AG04450 (cell line): Measurements from ENCODE around the gene GRK5. TPM values are rescaled to one million over a fixed set of nuclear protein-coding genes. Genes with fewer than 3 reads are reported as not detected.

Source experiments
- CTCF ChIA-PET: fragments of 300-600, 350-600 bp; formaldehyde crosslinking; extraction: SDS; loops from one replicate; lab custom pipeline; 2022; ENCODE audit warnings: antibody characterized with exemption, inconsistent platforms; lab: Charles Lee
- POLR2A ChIA-PET: fragments of 350-600 bp; formaldehyde crosslinking; extraction: SDS; loops from one replicate; lab custom pipeline; 2021; ENCODE audit warnings: antibody characterized with exemption, inconsistent platforms; lab: Yijun Ruan, JAX
- DNase-seq: peaks from one replicate; pipeline ENCODE4 v3.0.0-alpha.2; 2011; ENCODE audit warnings: low read depth, low spot score
- H3K27ac ChIP-seq: one replicate; pipeline ENCODE4 v1.5.1; 2012; ENCODE audit warnings: low read depth, low read length, control low read depth
- H3K27me3 ChIP-seq: one replicate; pipeline ENCODE4 v1.6.0; 2012; ENCODE audit warnings: low read length; ENCODE audit not compliant: control insufficient read depth, insufficient read depth
- H3K4me3 ChIP-seq: 2 replicates; pipeline ENCODE4 v1.5.1; 2011; ENCODE audit warnings: mild to moderate bottlenecking, low read depth, low read length, control low read depth
- H3K9me3 ChIP-seq: 2 replicates; pipeline ENCODE4 v1.5.1; 2012; ENCODE audit warnings: low read length; ENCODE audit not compliant: control insufficient read depth, insufficient read depth
- polyA plus RNA-seq: library from polyadenylated mRNA; depleted of rRNA; stranded (reverse); fragments of >200 nt; gene quantifications from 2 replicates; pipeline ENCODE4 v1.2.3, GENCODE V29; 2011
- TF ChIP-seq, protein P1 (sequence below): IDR thresholded peaks from 2 replicates; pipeline ENCODE4 v1.5.1; 2011; ENCODE audit warnings: low read depth, low read length, control low read depth, inconsistent platforms

The GRK5 gene
- polyA plus RNA-seq, 1 experiment = 27.6 TPM

DNA sequence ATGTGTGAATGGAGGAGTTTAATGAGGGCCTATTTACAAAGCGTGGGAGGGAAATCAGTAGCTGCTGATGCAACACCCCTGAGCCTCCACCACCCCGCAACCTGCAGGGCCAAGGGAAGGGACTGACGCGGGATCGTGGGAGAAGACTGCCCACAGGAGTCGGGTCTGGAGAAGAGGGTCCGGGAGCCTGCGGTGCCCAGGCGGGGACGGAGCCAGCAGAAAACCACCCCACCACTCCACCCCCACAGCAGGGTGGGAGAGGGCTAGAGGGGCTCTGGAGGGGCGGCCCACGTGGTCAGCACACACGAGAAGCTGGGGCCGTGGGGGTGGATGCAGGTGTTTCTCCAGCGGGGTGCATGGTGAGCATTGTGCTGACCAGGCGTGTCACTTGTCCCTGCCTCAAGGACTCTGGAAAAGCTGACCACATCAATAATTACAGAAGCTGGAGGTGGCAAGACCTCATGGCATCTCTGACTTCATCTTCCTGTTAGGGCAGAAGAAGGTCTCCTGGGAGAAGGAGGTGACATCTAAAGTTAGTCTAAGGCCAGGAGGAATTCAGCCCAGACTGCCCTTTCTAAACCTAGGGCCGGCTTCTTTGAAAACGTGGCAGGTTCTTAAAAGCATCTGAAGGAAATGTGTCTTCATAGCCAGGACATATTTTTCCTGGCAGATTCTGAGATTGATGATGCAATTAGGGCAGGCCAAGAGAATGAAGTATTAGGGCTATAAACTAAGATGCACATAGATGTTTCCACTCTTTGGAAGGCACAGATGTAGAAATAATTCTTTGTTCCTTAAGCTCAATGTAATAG is 184.3 kb downstream of the GRK5 start:
- CTCF ChIA-PET = interaction anchor here (1.5 kb wide), 1 partner anchor 192 kb away, joined by 4 read pairs; no protein-coding TSS in a partner anchor
- DNase-seq = no peak
- POLR2A ChIA-PET = interaction anchor here (1.2 to 1.7 kb wide), 2 partner anchors 10 to 22 kb away, joined by 3 to 4 read pairs; no protein-coding TSS in a partner anchor
- Histone ChIP-seq H3K27ac (no peak overlapping the region), H3K4me3 (no peak overlapping the region), H3K9me3 (no peaks in the 10 kb centered on the region; the same call in 1 of the 2 replicates), H3K27me3 (no peaks in the 10 kb centered on the region)
- TF ChIP-seq, protein P1, sequence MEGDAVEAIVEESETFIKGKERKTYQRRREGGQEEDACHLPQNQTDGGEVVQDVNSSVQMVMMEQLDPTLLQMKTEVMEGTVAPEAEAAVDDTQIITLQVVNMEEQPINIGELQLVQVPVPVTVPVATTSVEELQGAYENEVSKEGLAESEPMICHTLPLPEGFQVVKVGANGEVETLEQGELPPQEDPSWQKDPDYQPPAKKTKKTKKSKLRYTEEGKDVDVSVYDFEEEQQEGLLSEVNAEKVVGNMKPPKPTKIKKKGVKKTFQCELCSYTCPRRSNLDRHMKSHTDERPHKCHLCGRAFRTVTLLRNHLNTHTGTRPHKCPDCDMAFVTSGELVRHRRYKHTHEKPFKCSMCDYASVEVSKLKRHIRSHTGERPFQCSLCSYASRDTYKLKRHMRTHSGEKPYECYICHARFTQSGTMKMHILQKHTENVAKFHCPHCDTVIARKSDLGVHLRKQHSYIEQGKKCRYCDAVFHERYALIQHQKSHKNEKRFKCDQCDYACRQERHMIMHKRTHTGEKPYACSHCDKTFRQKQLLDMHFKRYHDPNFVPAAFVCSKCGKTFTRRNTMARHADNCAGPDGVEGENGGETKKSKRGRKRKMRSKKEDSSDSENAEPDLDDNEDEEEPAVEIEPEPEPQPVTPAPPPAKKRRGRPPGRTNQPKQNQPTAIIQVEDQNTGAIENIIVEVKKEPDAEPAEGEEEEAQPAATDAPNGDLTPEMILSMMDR = no peak

DNA sequence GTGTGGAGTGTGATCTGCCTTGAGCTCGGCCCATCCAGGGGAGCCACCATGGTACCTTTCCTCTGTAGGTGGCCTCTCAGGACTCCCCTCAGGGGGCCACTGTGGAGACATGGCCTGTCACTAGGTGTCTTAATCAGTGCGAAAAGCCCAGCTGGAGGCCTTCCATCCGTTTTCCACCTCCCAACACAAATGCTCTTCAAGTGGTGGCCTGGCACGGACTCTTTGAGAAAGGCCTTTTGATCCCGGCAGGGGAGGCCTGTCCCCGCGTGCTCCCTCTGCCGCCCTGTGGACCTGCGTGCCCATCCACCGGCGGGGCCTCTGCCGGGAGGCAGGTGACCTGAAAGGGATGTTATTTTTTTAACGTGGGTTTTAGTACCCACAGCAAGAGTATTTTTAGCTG is 185.6 kb downstream of the GRK5 start:
- TF ChIP-seq, protein P1 = no peak
- H3K4me3 ChIP-seq = no peak overlapping the region
- no peak overlapping the region for H3K27ac ChIP-seq
- H3K9me3 ChIP-seq = no peaks in the 10 kb centered on the region; the same call in 1 of the 2 replicates
- DNase-seq = no peak
- CTCF ChIA-PET = no interaction called here
- POLR2A ChIA-PET = interaction anchor here (1.7 kb wide), 1 partner anchor 9 kb away, joined by 4 read pairs; no protein-coding TSS in a partner anchor
- no peaks in the 10 kb centered on the region for H3K27me3 ChIP-seq

DNA sequence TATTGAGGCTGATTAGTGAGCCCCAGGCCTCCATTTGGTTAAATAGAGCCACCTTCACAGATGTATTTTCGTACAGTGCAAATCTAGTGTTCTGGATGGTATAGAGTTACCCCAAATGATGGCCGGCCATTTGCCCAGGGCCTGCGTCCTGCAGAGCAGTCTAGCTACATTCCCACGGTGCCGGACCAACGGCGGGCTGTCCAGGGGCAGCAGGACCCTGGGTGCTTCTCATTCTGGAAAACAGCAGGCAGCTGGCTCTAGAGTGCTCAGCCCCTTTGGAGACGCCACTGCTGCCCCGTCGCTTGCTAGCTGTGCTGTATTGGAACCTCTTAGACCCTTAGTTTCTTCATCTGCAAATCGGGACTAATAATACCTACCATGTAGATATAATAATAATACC is 186.1 kb downstream of the GRK5 start:
- TF ChIP-seq, protein P1 = no peak
- CTCF ChIA-PET = no interaction called here

DNA sequence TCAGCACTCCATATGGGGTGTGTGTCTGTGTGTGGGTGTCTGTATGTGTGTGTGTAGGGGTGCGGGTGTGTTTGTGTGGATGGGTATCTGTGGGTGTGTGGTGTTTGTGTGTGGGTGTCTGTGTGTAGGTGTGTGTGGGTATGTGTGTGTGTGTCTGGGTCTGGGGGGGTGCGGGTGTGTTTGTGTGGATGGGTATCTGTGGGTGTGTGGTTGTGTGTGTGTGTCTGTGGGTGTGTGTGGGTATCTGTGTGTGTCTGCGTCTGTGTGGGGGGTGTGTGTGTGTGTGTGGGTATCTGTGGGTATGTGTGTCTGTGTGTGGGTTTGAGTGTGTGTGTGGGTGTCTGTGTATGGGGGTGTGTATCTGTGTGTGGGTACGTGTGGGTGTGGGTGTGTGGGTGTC is 186.5 kb downstream of the GRK5 start:
- ChIA-PET CTCF (no interaction called here), POLR2A (no interaction called here)
- no peaks in the 10 kb centered on the region; the same call in 1 of the 2 replicates for H3K9me3 ChIP-seq
- no peaks in the 10 kb centered on the region for H3K27me3 ChIP-seq
- H3K27ac ChIP-seq = no peak overlapping the region
- no peak for DNase-seq
- no peak overlapping the region for H3K4me3 ChIP-seq
- TF ChIP-seq, protein P1 = no peak

More for the DNA sequence above, 186.1 kb downstream of the GRK5 start:
- no peak overlapping the region for H3K4me3 ChIP-seq
- no peaks in the 10 kb centered on the region; the same call in 1 of the 2 replicates for H3K9me3 ChIP-seq
- no peak for DNase-seq
- H3K27me3 ChIP-seq = no peaks in the 10 kb centered on the region
- no peak overlapping the region for H3K27ac ChIP-seq
- POLR2A ChIA-PET = no interaction called here
